ENCODE data around the gene TMEM123.

The TMEM123 gene

GRCh38 chr11:102462610-102463009 lies 10.0 kb upstream of the TMEM123 start:
- DNase-seq (ENCODE audit: low read depth) = no peak
- no peak for TF ChIP-seq CTCF (IDR thresholded peaks at IDR 0.05; ENCODE audit: control insufficient read depth, insufficient read depth, low read depth, low read length, missing control alignments)
- H3K4me3 ChIP-seq (ENCODE audit: control insufficient read depth, low read depth, low read length) = no peak overlapping the region

- TF ChIP-seq CTCF (IDR thresholded peaks at IDR 0.05; ENCODE audit: control insufficient read depth, insufficient read depth, low read depth, low read length, missing control alignments) = no peak
- H3K4me3 ChIP-seq (ENCODE audit: control insufficient read depth, low read depth, low read length) = no peak overlapping the region
- no peak for DNase-seq (ENCODE audit: low read depth)
Measured at GRCh38 chr11:102459393-102459792, 6.8 kb upstream of the TMEM123 start.

- no peak overlapping the region for H3K4me3 ChIP-seq (ENCODE audit: control insufficient read depth, low read depth, low read length)
- no peak for TF ChIP-seq CTCF (IDR thresholded peaks at IDR 0.05; ENCODE audit: control insufficient read depth, insufficient read depth, low read depth, low read length, missing control alignments)
- DNase-seq (ENCODE audit: low read depth) = no peak
Measured at GRCh38 chr11:102458548-102458947, 6.0 kb upstream of the TMEM123 start.

DNA sequence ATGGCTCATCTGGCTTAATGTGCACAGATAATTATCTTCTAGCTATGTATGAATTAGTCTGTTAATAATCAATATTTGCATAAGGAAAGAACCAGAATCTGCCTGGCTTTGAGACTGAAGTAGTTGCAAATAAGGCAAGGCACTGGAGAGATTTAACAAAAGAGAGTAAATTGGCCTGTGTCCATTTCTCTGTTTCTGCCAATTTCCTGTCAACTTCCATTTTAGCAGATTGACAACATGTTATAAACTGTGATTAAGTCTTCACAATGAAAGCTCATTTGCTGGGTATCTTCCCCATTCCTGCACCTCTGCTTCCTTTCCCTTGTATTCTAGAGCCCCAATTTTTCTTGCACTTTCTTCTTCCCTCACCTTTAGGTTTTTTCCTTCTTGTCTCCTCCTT lies 5.3 kb upstream of the TMEM123 start:
- TF ChIP-seq CTCF (IDR thresholded peaks at IDR 0.05; ENCODE audit: control insufficient read depth, insufficient read depth, low read depth, low read length, missing control alignments) = no peak
- DNase-seq (ENCODE audit: low read depth) = no peak

DNA sequence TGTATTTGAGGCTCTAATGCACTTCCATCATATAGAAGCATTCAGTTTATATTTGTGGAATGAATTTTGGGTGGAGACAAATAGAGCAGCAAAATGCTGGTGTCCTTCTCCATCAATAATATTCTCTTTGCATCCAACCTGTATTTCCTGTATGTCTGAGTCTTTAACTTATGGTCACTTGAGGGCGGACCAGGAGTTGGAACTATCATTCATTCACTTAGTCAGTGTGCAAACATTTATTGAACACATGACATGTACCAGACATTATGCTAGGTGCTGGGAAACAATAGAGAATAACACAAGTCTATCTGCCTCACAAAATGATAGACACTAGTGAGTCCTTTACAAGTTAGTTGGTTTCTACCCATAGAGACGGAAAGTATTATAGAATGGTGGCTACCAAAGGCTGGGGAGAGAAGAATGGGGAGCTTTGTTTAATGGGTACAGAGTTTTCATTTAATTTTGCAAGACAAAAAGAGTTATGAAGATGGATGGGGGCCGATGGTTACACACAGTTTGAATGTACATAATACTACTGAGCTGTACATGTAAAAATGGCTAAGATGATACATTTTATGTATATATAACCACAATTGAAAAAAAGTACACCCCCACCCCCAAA lies 4.6 kb upstream of the TMEM123 start:
- no peak for DNase-seq (ENCODE audit: low read depth)
- no peak overlapping the region for H3K4me3 ChIP-seq (ENCODE audit: control insufficient read depth, low read depth, low read length)
- no peak for TF ChIP-seq CTCF (IDR thresholded peaks at IDR 0.05; ENCODE audit: control insufficient read depth, insufficient read depth, low read depth, low read length, missing control alignments)

More for the DNA sequence above, 5.3 kb upstream of the TMEM123 start:
- no peak overlapping the region for H3K4me3 ChIP-seq (ENCODE audit: control insufficient read depth, low read depth, low read length)

- no peak for DNase-seq (ENCODE audit: low read depth)
- TF ChIP-seq CTCF (IDR thresholded peaks at IDR 0.05; ENCODE audit: control insufficient read depth, insufficient read depth, low read depth, low read length, missing control alignments) = no peak
- H3K4me3 ChIP-seq (ENCODE audit: control insufficient read depth, low read depth, low read length) = no peak overlapping the region
Measured at GRCh38 chr11:102456381-102456780, 3.8 kb upstream of the TMEM123 start.

DNA sequence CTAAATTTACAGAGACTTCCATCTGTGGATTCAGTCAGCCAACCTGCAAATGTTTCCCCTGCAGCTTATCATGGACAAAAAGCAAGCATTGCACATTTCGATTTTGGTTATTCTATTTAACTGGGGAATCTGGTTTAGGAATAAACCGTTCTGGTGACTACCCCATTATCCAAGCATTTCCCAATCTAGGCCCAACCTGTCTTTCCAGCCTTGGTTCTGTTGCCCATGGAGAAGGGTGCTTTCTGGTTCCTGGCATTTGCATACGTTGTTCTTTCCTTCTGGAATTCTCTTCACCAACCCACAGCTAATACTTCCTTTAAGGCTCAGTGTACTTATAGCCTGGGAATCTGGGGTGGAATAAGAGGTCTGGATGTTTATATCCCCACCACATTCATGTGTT lies 1.4 kb upstream of the TMEM123 start:
- no peak for TF ChIP-seq CTCF (IDR thresholded peaks at IDR 0.05; ENCODE audit: control insufficient read depth, insufficient read depth, low read depth, low read length, missing control alignments)
- DNase-seq (ENCODE audit: low read depth) = no peak
- no peak overlapping the region for H3K4me3 ChIP-seq (ENCODE audit: control insufficient read depth, low read depth, low read length)

Data from AG09309 (cell line).